ENCODE data around the gene ANKS6.

Gene ANKS6

GRCh38 chr9:98833090-98833956, 37.0 kb upstream of the ANKS6 start:
- TF ChIP-seq POLR2AphosphoS5 (IDR thresholded peaks at IDR 0.05; ENCODE audit: low read depth, low read length) (no peak), TAF1 (IDR thresholded peaks at IDR 0.05; ENCODE audit: low read depth, low read length) (no peak), SPI1 (IDR thresholded peaks at IDR 0.05; ENCODE audit: low read depth, low read length) (no peak), POU2F2 (IDR thresholded peaks at IDR 0.05; ENCODE audit: low read depth, low read length) (no peak), PAX5 (IDR thresholded peaks at IDR 0.05; ENCODE audit: insufficient read depth, low read length, severe bottlenecking) (no peak), POLR2A (IDR thresholded peaks at IDR 0.05; ENCODE audit: low read depth, low read length) (no peak)
- DNase-seq (ENCODE audit: insufficient read length, low spot score) (no peak), FAIRE-seq (no peak)

GRCh38 chr9:98832768-98833089, 36.4 kb upstream of the ANKS6 start:
- no peak for TF ChIP-seq PAX5 (IDR thresholded peaks at IDR 0.05; ENCODE audit: insufficient read depth, low read length, severe bottlenecking)
- TF ChIP-seq SPI1 (IDR thresholded peaks at IDR 0.05; ENCODE audit: low read depth, low read length) = no peak
- no peak for TF ChIP-seq POLR2A (IDR thresholded peaks at IDR 0.05; ENCODE audit: low read depth, low read length)
- TF ChIP-seq POU2F2 (IDR thresholded peaks at IDR 0.05; ENCODE audit: low read depth, low read length) = no peak
- DNase-seq (ENCODE audit: insufficient read length, low spot score) (no peak), FAIRE-seq (no peak)

DNA sequence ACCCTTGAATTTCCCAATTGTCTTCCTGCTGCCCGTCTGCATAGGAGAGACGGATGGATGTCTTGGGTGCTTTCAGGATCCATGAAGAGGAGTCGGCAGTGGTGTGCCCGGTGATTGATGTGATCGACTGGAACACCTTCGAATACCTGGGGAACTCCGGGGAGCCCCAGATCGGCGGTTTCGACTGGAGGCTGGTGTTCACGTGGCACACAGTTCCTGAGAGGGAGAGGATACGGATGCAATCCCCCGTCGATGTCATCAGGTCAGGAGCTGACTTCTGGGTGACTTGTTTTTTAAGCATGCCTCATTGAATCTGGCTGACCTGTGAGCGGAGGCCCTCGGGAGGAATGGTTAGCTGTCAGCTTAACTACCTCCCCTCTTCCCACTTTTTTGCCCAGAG, 35.3 kb upstream of the ANKS6 start:
- no peak for DNase-seq (ENCODE audit: insufficient read length, low spot score)
- FAIRE-seq = no peak
- TF ChIP-seq POLR2A (IDR thresholded peaks at IDR 0.05; ENCODE audit: low read depth, low read length) (no peak), PAX5 (IDR thresholded peaks at IDR 0.05; ENCODE audit: insufficient read depth, low read length, severe bottlenecking) (no peak), POLR2AphosphoS5 (IDR thresholded peaks at IDR 0.05; ENCODE audit: low read depth, low read length) (no peak), POU2F2 (IDR thresholded peaks at IDR 0.05; ENCODE audit: low read depth, low read length) (no peak), TAF1 (IDR thresholded peaks at IDR 0.05; ENCODE audit: low read depth, low read length) (no peak), SPI1 (IDR thresholded peaks at IDR 0.05; ENCODE audit: low read depth, low read length) (no peak)

- DNase-seq (ENCODE audit: insufficient read length, low spot score) (no peak), FAIRE-seq (no peak)
- TF ChIP-seq SPI1 (IDR thresholded peaks at IDR 0.05; ENCODE audit: low read depth, low read length) (no peak), POLR2AphosphoS5 (IDR thresholded peaks at IDR 0.05; ENCODE audit: low read depth, low read length) (no peak), POLR2A (IDR thresholded peaks at IDR 0.05; ENCODE audit: low read depth, low read length) (no peak), POU2F2 (IDR thresholded peaks at IDR 0.05; ENCODE audit: low read depth, low read length) (no peak), TAF1 (IDR thresholded peaks at IDR 0.05; ENCODE audit: low read depth, low read length) (no peak), PAX5 (IDR thresholded peaks at IDR 0.05; ENCODE audit: insufficient read depth, low read length, severe bottlenecking) (no peak)
These were observed 34.2 kb upstream of the ANKS6 start for GRCh38 chr9:98830554-98830953.

GRCh38 chr9:98829766-98830165, 33.4 kb upstream of the ANKS6 start:
- TF ChIP-seq SPI1 (IDR thresholded peaks at IDR 0.05; ENCODE audit: low read depth, low read length) = no peak
- TF ChIP-seq POU2F2 (IDR thresholded peaks at IDR 0.05; ENCODE audit: low read depth, low read length) = no peak
- TF ChIP-seq POLR2AphosphoS5 (IDR thresholded peaks at IDR 0.05; ENCODE audit: low read depth, low read length) = no peak
- TF ChIP-seq POLR2A (IDR thresholded peaks at IDR 0.05; ENCODE audit: low read depth, low read length) = no peak
- TF ChIP-seq TAF1 (IDR thresholded peaks at IDR 0.05; ENCODE audit: low read depth, low read length) = no peak
- no peak for TF ChIP-seq PAX5 (IDR thresholded peaks at IDR 0.05; ENCODE audit: insufficient read depth, low read length, severe bottlenecking)
- FAIRE-seq = no peak
- DNase-seq (ENCODE audit: insufficient read length, low spot score) = no peak

DNA sequence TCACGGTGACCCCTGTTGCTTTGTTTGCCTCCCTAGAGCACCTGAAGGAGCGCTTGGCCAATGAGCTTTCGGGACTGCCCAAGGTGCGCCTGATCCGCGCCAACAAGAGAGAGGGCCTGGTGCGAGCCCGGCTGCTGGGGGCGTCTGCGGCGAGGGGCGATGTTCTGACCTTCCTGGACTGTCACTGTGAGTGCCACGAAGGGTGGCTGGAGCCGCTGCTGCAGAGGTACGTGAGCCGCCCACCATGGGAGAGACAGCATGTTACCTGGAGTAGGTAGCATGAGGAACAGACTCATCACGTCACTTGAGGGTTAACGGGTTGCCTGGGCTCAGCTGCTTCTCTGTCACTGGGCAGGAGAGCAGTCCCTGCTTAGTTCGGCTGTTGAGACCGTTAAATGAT, 30.4 kb upstream of the ANKS6 start:
- FAIRE-seq (no peak), DNase-seq (ENCODE audit: insufficient read length, low spot score) (no peak)
- TF ChIP-seq POLR2A (IDR thresholded peaks at IDR 0.05; ENCODE audit: low read depth, low read length) (no peak), PAX5 (IDR thresholded peaks at IDR 0.05; ENCODE audit: insufficient read depth, low read length, severe bottlenecking) (no peak), POU2F2 (IDR thresholded peaks at IDR 0.05; ENCODE audit: low read depth, low read length) (no peak), TAF1 (IDR thresholded peaks at IDR 0.05; ENCODE audit: low read depth, low read length) (no peak), SPI1 (IDR thresholded peaks at IDR 0.05; ENCODE audit: low read depth, low read length) (no peak), POLR2AphosphoS5 (IDR thresholded peaks at IDR 0.05; ENCODE audit: low read depth, low read length) (no peak)

- no peak for TF ChIP-seq TAF1 (IDR thresholded peaks at IDR 0.05; ENCODE audit: low read depth, low read length)
- no peak for TF ChIP-seq SPI1 (IDR thresholded peaks at IDR 0.05; ENCODE audit: low read depth, low read length)
- no peak for TF ChIP-seq POLR2AphosphoS5 (IDR thresholded peaks at IDR 0.05; ENCODE audit: low read depth, low read length)
- no peak for TF ChIP-seq POLR2A (IDR thresholded peaks at IDR 0.05; ENCODE audit: low read depth, low read length)
- TF ChIP-seq POU2F2 (IDR thresholded peaks at IDR 0.05; ENCODE audit: low read depth, low read length) = no peak
- no peak for TF ChIP-seq PAX5 (IDR thresholded peaks at IDR 0.05; ENCODE audit: insufficient read depth, low read length, severe bottlenecking)
- DNase-seq (ENCODE audit: insufficient read length, low spot score) (no peak), FAIRE-seq (no peak)
These were observed 29.1 kb upstream of the ANKS6 start for GRCh38 chr9:98825414-98825813.

GRCh38 chr9:98823666-98824334, 27.4 kb upstream of the ANKS6 start:
- no peak for DNase-seq (ENCODE audit: insufficient read length, low spot score)
- no peak for FAIRE-seq
- TF ChIP-seq TAF1 (IDR thresholded peaks at IDR 0.05; ENCODE audit: low read depth, low read length) (no peak), POU2F2 (IDR thresholded peaks at IDR 0.05; ENCODE audit: low read depth, low read length) (no peak), PAX5 (IDR thresholded peaks at IDR 0.05; ENCODE audit: insufficient read depth, low read length, severe bottlenecking) (no peak), SPI1 (IDR thresholded peaks at IDR 0.05; ENCODE audit: low read depth, low read length) (no peak), POLR2A (IDR thresholded peaks at IDR 0.05; ENCODE audit: low read depth, low read length) (no peak), POLR2AphosphoS5 (IDR thresholded peaks at IDR 0.05; ENCODE audit: low read depth, low read length) (no peak)

DNA sequence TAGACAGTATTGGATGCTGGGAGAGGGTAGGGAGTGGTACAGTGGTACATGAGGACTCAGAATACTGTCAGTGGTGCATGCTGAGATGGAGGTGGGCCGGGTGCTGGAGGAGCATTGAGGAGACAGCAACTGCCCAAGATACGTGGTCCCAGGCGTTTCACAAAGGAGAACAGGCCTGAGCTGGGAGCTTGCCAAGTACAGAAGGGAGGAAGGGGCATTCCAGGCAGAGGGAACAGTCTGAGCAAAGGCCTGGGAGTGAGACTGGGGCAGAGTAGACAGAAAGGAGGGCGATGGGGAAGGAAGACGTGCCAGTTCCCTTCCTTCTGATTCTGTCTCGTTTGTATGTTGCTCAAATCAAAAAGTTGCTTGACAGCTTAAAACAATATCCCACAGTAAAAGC, 26.3 kb upstream of the ANKS6 start:
- DNase-seq (ENCODE audit: insufficient read length, low spot score) (no peak), FAIRE-seq (no peak)
- TF ChIP-seq SPI1 (IDR thresholded peaks at IDR 0.05; ENCODE audit: low read depth, low read length) = no peak
- TF ChIP-seq POLR2A (IDR thresholded peaks at IDR 0.05; ENCODE audit: low read depth, low read length) = no peak
- TF ChIP-seq PAX5 (IDR thresholded peaks at IDR 0.05; ENCODE audit: insufficient read depth, low read length, severe bottlenecking) = no peak
- TF ChIP-seq TAF1 (IDR thresholded peaks at IDR 0.05; ENCODE audit: low read depth, low read length) = no peak
- no peak for TF ChIP-seq POU2F2 (IDR thresholded peaks at IDR 0.05; ENCODE audit: low read depth, low read length)
- no peak for TF ChIP-seq POLR2AphosphoS5 (IDR thresholded peaks at IDR 0.05; ENCODE audit: low read depth, low read length)
